Osteoblast (primary cell): Measurements from ENCODE around the gene ABCC9. TPM values are rescaled to one million over a fixed set of nuclear protein-coding genes. Genes with fewer than 3 reads are reported as not detected.

Experiments used
- DNase-seq: peaks from one replicate; pipeline ENCODE4 v3.0.0; 2011; ENCODE audit warnings: low spot score, mixed read lengths; ENCODE audit not compliant: insufficient read length; ENCODE audit errors: missing footprints
- H2AFZ ChIP-seq: 2 replicates; pipeline ENCODE4 v1.6.0; 2011; ENCODE audit warnings: mild to moderate bottlenecking, low read length
- H3K27ac ChIP-seq: 2 replicates; pipeline ENCODE4 v1.5.1; 2011; ENCODE audit warnings: mild to moderate bottlenecking, low read depth, low read length, moderate library complexity
- H3K27me3 ChIP-seq: 2 replicates; pipeline ENCODE4 v1.6.0; 2012; ENCODE audit warnings: mild to moderate bottlenecking, control low read depth, inconsistent platforms, low read length, moderate library complexity; ENCODE audit not compliant: insufficient read depth
- H3K36me3 ChIP-seq: 2 replicates; pipeline ENCODE4 v1.5.1; 2011; ENCODE audit warnings: mild to moderate bottlenecking, low read length, control low read depth, moderate library complexity; ENCODE audit not compliant: insufficient read depth
- H3K4me1 ChIP-seq: 2 replicates; pipeline ENCODE4 v1.5.1; 2011; ENCODE audit warnings: mild to moderate bottlenecking, low read length, control low read depth, moderate library complexity; ENCODE audit not compliant: insufficient read depth
- H3K4me2 ChIP-seq: 2 replicates; pipeline ENCODE4 v1.6.0; 2011; ENCODE audit warnings: mild to moderate bottlenecking, low read length; ENCODE audit not compliant: insufficient read depth
- H3K4me3 ChIP-seq: fragments of 200-600 bp; sonication (generic); 3 replicates; pipeline ENCODE4 v1.5.1; 2012; ENCODE audit warnings: mild to moderate bottlenecking, low read length, inconsistent platforms; ENCODE audit not compliant: insufficient read depth
- H3K79me2 ChIP-seq: 2 replicates; pipeline ENCODE4 v1.6.0; 2012; ENCODE audit warnings: mild to moderate bottlenecking, low read length, control low read depth, inconsistent platforms; ENCODE audit not compliant: insufficient read depth
- H3K9me3 ChIP-seq: 2 replicates; pipeline ENCODE4 v1.5.1; 2011; ENCODE audit warnings: low read depth, low read length, control low read depth
- H4K20me1 ChIP-seq: 2 replicates; pipeline ENCODE4 v1.6.0; 2012; ENCODE audit warnings: mild to moderate bottlenecking, low read length, control low read depth; ENCODE audit not compliant: insufficient read depth
- CTCF ChIP-seq: IDR thresholded peaks from 2 replicates; pipeline ENCODE4 v1.5.1; 2011; ENCODE audit warnings: mild to moderate bottlenecking, low read depth, low read length, moderate library complexity; ENCODE audit errors: extremely low read depth
- total RNA-seq: library from RNA; depleted of rRNA; stranded (reverse); fragments of >200 nt; gene quantifications from 2 replicates; pipeline ENCODE4 v1.2.3, GENCODE V29; 2012

The ABCC9 gene
- total RNA-seq, 1 donor = 14.5 TPM

DNA sequence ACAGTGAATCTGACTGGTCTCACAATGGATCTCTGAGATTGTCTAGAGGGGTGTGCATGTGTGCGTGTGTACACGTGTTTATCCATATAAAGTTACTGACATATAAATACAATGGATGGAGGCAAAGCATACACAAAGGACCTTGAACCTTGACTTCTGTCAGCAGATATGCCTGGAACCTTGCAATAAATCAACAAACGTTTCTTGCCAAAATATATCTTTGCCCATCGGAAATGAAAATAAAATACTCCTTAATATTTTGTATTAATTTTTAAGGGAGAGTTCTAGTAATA, 114.7 kb downstream of the ABCC9 start:
- Histone ChIP-seq H3K4me2 (no peak overlapping the region), H3K27me3 (no peaks in the 10 kb centered on the region), H3K27ac (no peak overlapping the region), H4K20me1 (no peaks in the 10 kb centered on the region), H3K4me3 (no peak overlapping the region), H3K36me3 (no peaks in the 10 kb centered on the region), H3K79me2 (no peaks in the 10 kb centered on the region), H3K9me3 (no peaks in the 10 kb centered on the region), H3K4me1 (peaks cover 12% of the 10 kb centered on the region), H2AFZ (no peak overlapping the region)
- no peak for DNase-seq
- no peak for TF ChIP-seq CTCF

- no peak for TF ChIP-seq CTCF
- H3K4me1 ChIP-seq = peaks cover 9% of the 10 kb centered on the region
- no peak overlapping the region for H2AFZ ChIP-seq
- no peak overlapping the region for H3K27ac ChIP-seq
- no peak for DNase-seq
- H3K36me3 ChIP-seq = no peaks in the 10 kb centered on the region
- no peaks in the 10 kb centered on the region for H4K20me1 ChIP-seq
- no peaks in the 10 kb centered on the region for H3K79me2 ChIP-seq
- H3K27me3 ChIP-seq = no peaks in the 10 kb centered on the region
- H3K4me2 ChIP-seq = no peak overlapping the region
- no peak overlapping the region for H3K4me3 ChIP-seq
- no peaks in the 10 kb centered on the region for H3K9me3 ChIP-seq
Measured at GRCh38 chr12:21825886-21826617, 115.2 kb downstream of the ABCC9 start.

GRCh38 chr12:21823581-21823980, 117.6 kb downstream of the ABCC9 start:
- Histone ChIP-seq H3K4me2 (peak overlapping the region; percentile 67), H3K4me3 (peak overlapping the region; percentile 35), H3K27ac (no peak overlapping the region), H3K4me1 (peaks cover 19% of the 10 kb centered on the region), H4K20me1 (no peaks in the 10 kb centered on the region), H3K9me3 (no peaks in the 10 kb centered on the region), H3K79me2 (no peaks in the 10 kb centered on the region), H3K36me3 (no peaks in the 10 kb centered on the region), H3K27me3 (no peaks in the 10 kb centered on the region), H2AFZ (peak overlapping the region; percentile 42)
- no peak for DNase-seq
- TF ChIP-seq CTCF = no peak

GRCh38 chr12:21819678-21820077, 121.5 kb downstream of the ABCC9 start:
- Histone ChIP-seq H3K27ac (peak overlapping the region; percentile 37), H3K4me3 (no peak overlapping the region)

More at GRCh38 chr12:21819678-21820077, 121.5 kb downstream of the ABCC9 start:
- H3K79me2 ChIP-seq = no peaks in the 10 kb centered on the region
- no peaks in the 10 kb centered on the region for H3K36me3 ChIP-seq
- peak overlapping the region; percentile 21 for H3K4me2 ChIP-seq
- no peaks in the 10 kb centered on the region for H3K27me3 ChIP-seq
- DNase-seq = no peak
- no peaks in the 10 kb centered on the region for H3K9me3 ChIP-seq
- H3K4me1 ChIP-seq = peaks cover 22% of the 10 kb centered on the region
- H4K20me1 ChIP-seq = no peaks in the 10 kb centered on the region
- TF ChIP-seq CTCF = no peak
- H2AFZ ChIP-seq = no peak overlapping the region
